GM21528 (cell line): ENCODE data around the gene CD8B.
"Not testable (repeated sequence)": the region's sequence is repeated elsewhere in the genome, so short reads cannot be mapped to it uniquely, and the experiment has no call there.

Experiments
- ATAC-seq: cut with Tn5 transposase; IDR thresholded peaks from one replicate; pipeline ENCODE4 v1.9.1; 2021; ENCODE audit warnings: mild to moderate bottlenecking, moderate library complexity; ENCODE audit not compliant: unreplicated experiment, low FRiP score

CD8B gene

GRCh38 chr2:86836915-86837695 lies 24.6 kb downstream of the CD8B start:
- ATAC-seq: not testable (repeated sequence)

- not testable (repeated sequence) for ATAC-seq
Measured at GRCh38 chr2:86835548-86835889, 26.2 kb downstream of the CD8B start.

- no peak for ATAC-seq
Measured at GRCh38 chr2:86833315-86833714, 28.4 kb downstream of the CD8B start.

GRCh38 chr2:86832334-86833096 lies 29.2 kb downstream of the CD8B start:
- ATAC-seq: no peak

GRCh38 chr2:86831537-86831936 lies 30.1 kb downstream of the CD8B start:
- no peak for ATAC-seq

GRCh38 chr2:86826951-86827350 lies 34.7 kb downstream of the CD8B start:
- ATAC-seq: no peak

GRCh38 chr2:86825693-86826381 lies 35.8 kb downstream of the CD8B start:
- no peak for ATAC-seq

- no peak for ATAC-seq
Measured at GRCh38 chr2:86825036-86825692, 36.5 kb downstream of the CD8B start.

- ATAC-seq: no peak
Measured at GRCh38 chr2:86822668-86823345, 38.9 kb downstream of the CD8B start.

- no peak for ATAC-seq
Measured at GRCh38 chr2:86821842-86822241, 39.8 kb downstream of the CD8B start.

- ATAC-seq: no peak
Measured at GRCh38 chr2:86821306-86821705, 40.4 kb downstream of the CD8B start.

GRCh38 chr2:86818957-86819356 lies 42.7 kb downstream of the CD8B start:
- no peak for ATAC-seq

GRCh38 chr2:86818114-86818801 lies 43.4 kb downstream of the CD8B start:
- ATAC-seq: no peak

GRCh38 chr2:86815611-86816010 lies 46.1 kb downstream of the CD8B start:
- no peak for ATAC-seq

- no peak for ATAC-seq
Measured at GRCh38 chr2:86809481-86810121, 52.1 kb downstream of the CD8B start.

- peak; percentile 95 for ATAC-seq
Measured at GRCh38 chr2:86808315-86809161, 53.1 kb downstream of the CD8B start.

- no peak for ATAC-seq
Measured at GRCh38 chr2:86807468-86808275, 54.0 kb downstream of the CD8B start.

GRCh38 chr2:86807133-86807467 lies 54.6 kb downstream of the CD8B start:
- ATAC-seq: no peak
